ENCODE data around the gene C2CD3. TPM values are rescaled to one million over a fixed set of nuclear protein-coding genes. Genes with fewer than 3 reads are reported as not detected.

Gene C2CD3
- total RNA-seq, 4 donors from 2014 or later: 11.4 to 30.1 (median 25.3) TPM

DNA sequence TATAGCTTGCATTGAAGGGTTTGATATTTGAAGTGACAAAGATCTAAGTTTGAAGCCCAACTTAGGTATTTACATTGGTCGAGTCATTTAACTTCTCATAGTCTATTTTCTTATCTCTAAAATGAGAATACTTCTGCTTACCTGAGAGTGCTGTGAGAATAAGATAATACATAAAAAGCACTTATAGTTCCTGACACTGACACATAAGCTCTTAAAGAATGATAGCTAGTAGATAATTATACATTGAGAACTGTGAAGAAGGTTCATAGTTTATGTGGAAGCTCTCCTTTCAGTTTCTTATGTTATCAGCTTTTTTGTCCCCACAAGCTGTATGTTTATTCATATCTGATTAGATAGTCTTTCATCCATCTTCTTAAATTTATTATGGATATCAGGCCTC is 5.1 kb upstream of the C2CD3 start:
- 54 to 80% methylated on average over 1 of the region's 1 CpG for WGBS, 2 donors (ENCODE audit: low coverage in 1 of 2)
- Histone ChIP-seq H3K27me3 (no peaks in the 10 kb centered on the region), H3K36me3 (no peaks in the 10 kb centered on the region), H3K9me3 (no peaks in the 10 kb centered on the region), H3K27ac (no peak overlapping the region), H3K4me1 (peaks cover 5 to 26% (median 5%) of the 10 kb centered on the region in 3 donors), H3K4me3 (no peak overlapping the region)
- TF ChIP-seq POLR2AphosphoS5 (IDR thresholded peaks at IDR 0.05): no peak
- no peak for TF ChIP-seq EP300 (IDR thresholded peaks at IDR 0.05)
- no peak for TF ChIP-seq POLR2A (IDR thresholded peaks at IDR 0.05)
- TF ChIP-seq, protein P1, sequence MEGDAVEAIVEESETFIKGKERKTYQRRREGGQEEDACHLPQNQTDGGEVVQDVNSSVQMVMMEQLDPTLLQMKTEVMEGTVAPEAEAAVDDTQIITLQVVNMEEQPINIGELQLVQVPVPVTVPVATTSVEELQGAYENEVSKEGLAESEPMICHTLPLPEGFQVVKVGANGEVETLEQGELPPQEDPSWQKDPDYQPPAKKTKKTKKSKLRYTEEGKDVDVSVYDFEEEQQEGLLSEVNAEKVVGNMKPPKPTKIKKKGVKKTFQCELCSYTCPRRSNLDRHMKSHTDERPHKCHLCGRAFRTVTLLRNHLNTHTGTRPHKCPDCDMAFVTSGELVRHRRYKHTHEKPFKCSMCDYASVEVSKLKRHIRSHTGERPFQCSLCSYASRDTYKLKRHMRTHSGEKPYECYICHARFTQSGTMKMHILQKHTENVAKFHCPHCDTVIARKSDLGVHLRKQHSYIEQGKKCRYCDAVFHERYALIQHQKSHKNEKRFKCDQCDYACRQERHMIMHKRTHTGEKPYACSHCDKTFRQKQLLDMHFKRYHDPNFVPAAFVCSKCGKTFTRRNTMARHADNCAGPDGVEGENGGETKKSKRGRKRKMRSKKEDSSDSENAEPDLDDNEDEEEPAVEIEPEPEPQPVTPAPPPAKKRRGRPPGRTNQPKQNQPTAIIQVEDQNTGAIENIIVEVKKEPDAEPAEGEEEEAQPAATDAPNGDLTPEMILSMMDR (IDR thresholded peaks at IDR 0.05): no peak
- ATAC-seq: no peak

DNA sequence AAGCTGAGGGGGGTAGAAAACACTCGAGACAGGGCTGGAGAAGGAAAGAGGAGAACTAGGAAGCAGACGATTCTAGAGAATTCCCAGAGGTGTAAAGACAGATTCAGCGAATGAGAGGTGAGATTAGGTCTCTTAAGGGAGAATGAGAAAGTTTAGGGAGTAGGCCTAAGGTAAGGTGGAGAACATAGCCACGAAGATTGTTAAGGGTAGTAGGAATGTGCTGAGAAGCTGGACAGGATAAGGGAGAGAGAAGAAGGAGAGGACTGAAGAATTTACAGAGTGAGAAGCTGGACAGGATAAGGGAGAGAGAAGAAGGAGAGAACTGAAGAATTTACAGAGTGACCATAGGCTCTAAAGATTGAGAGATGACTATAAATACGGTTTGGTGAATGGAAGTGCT is 1.2 kb upstream of the C2CD3 start:
- H3K9me3 ChIP-seq: no peaks in the 10 kb centered on the region
- no peaks in the 10 kb centered on the region for H3K27me3 ChIP-seq
- TF ChIP-seq, protein P1 (IDR thresholded peaks at IDR 0.05): no peak
- TF ChIP-seq POLR2A (IDR thresholded peaks at IDR 0.05) (no peak), POLR2AphosphoS5 (IDR thresholded peaks at IDR 0.05) (no peak), EP300 (IDR thresholded peaks at IDR 0.05) (no peak)
- H3K27ac ChIP-seq: peak overlapping the region in 3 of 4 donors; percentile 89 to 91 (median 90)
- peaks cover 5 to 45% (median 12%) of the 10 kb centered on the region in 3 donors for H3K4me1 ChIP-seq
- peak overlapping the region; percentile 75 to 76 for H3K4me3 ChIP-seq
- no peak for ATAC-seq
- WGBS, 2 donors (ENCODE audit: low coverage in 1 of 2): 19 to 21% methylated on average over 5 of the region's 5 CpGs
- H3K36me3 ChIP-seq: peaks cover 0 to 14% of the 10 kb centered on the region in 2 donors

DNA sequence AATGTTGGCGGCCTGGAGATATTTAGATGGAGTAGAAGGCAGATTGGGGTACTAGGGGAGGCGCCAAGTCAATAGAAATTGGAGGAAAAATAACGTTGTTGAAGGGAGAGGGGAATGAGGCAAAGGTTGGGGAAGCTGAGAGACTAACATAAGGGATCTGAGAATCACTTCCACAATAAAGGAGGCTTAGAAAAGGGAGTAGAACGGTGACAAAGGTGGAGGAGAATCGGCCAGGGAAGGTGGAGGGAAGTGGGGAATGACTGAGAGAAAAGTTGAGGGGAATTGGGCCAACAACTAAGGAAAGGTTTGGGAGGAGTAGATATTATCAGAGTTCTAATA is 797 bp upstream of the C2CD3 start:
- Histone ChIP-seq H3K27me3 (no peaks in the 10 kb centered on the region), H3K4me1 (peaks cover 5 to 45% (median 12%) of the 10 kb centered on the region in 3 donors), H3K27ac (peak overlapping the region; percentile 79 to 91 (median 90)), H3K9me3 (no peaks in the 10 kb centered on the region), H3K36me3 (peaks cover 0 to 18% of the 10 kb centered on the region in 2 donors), H3K4me3 (peak overlapping the region; percentile 75 to 76)
- 1 to 4% methylated on average over 5 of the region's 5 CpGs for WGBS, 2 donors (ENCODE audit: low coverage in 1 of 2)
- ATAC-seq: no peak
- no peak for TF ChIP-seq EP300 (IDR thresholded peaks at IDR 0.05)
- no peak for TF ChIP-seq POLR2AphosphoS5 (IDR thresholded peaks at IDR 0.05)
- TF ChIP-seq, protein P1 (IDR thresholded peaks at IDR 0.05): no peak
- TF ChIP-seq POLR2A (IDR thresholded peaks at IDR 0.05): no peak

DNA sequence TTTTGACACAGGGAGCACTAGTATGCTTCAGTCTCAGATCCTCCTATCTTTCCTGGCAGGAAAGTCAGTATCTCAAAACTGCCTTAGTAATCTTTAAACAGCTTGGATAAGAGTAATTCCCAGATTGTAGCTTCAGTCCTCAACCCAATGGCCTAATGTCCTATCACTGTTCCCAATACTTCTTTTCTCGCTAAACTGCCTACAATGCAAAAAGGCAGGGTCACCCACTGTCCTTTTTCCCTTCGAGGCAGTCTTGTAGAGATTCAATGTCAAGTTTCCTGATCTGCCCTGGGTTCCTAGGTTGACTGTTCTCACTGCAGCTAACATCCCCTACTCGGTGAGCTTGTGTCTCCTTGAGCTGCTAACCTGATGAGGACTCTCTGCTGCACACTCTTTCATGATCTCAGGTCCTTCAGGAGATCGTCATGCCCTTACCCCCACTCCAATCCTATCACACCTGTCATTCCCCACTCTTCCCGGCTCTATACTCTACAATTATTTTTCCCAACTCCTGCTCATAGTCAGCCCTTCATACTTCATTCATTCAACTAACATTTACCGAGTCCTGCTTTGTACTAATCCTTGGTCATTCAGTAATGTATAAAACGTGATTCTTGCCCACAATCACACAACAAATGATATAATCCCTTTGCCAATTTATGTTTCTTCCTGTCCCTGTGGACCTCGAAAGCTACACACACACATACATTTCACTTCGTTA is 904 bp downstream of the C2CD3 start:
- no peak for ATAC-seq
- 5 to 9% methylated on average over 8 to 9 of the region's 9 CpGs for WGBS, 2 donors (ENCODE audit: low coverage in 1 of 2)
- H3K4me3 ChIP-seq: peak overlapping the region; percentile 75 to 76

More for the DNA sequence above, 904 bp downstream of the C2CD3 start:
- TF ChIP-seq EP300 (IDR thresholded peaks at IDR 0.05): no peak
- TF ChIP-seq POLR2AphosphoS5 (IDR thresholded peaks at IDR 0.05): no peak
- no peak for TF ChIP-seq POLR2A (IDR thresholded peaks at IDR 0.05)
- TF ChIP-seq, protein P1 (IDR thresholded peaks at IDR 0.05): no peak
- Histone ChIP-seq H3K9me3 (no peaks in the 10 kb centered on the region), H3K36me3 (peaks cover 0 to 34% of the 10 kb centered on the region in 2 donors), H3K27ac (peak overlapping the region; percentile 72 to 91 (median 90)), H3K4me1 (peaks cover 5 to 45% (median 12%) of the 10 kb centered on the region in 3 donors), H3K27me3 (no peaks in the 10 kb centered on the region)

Measured in gastroesophageal sphincter (tissue), 4 donors.